Stimulated activated CD8-positive, alpha-beta memory T cell treated with anti-CD3 and anti-CD28 coated beads, Interleukin-12 subunit alpha, Interleukin-12 subunit beta, amount 100 ng/mL, for 24 hours (primary cell): Measurements from ENCODE around the gene SAMD13.

ENCODE experiments used
- DNase-seq: peaks from one replicate; pipeline ENCODE4 v3.0.0-alpha.2; 2020; ENCODE audit errors: extremely low read depth

The SAMD13 gene

GRCh38 chr1:84370831-84371394 is 69.4 kb downstream of the SAMD13 start:
- DNase-seq, result no peak

- DNase-seq, result no peak
Observed at GRCh38 chr1:84373436-84374141, 72.1 kb downstream of the SAMD13 start.

- no peak for DNase-seq
Observed at GRCh38 chr1:84374991-84375696, 73.6 kb downstream of the SAMD13 start.

GRCh38 chr1:84376000-84376910 is 74.7 kb downstream of the SAMD13 start:
- no peak for DNase-seq

- DNase-seq, result no peak
Observed at GRCh38 chr1:84377480-84378095, 76.1 kb downstream of the SAMD13 start.

GRCh38 chr1:84379138-84379916 is 77.8 kb downstream of the SAMD13 start:
- DNase-seq, result no peak

GRCh38 chr1:84379917-84380180 is 78.3 kb downstream of the SAMD13 start:
- DNase-seq, result no peak

- DNase-seq, result no peak
Observed at GRCh38 chr1:84382127-84382526, 80.6 kb downstream of the SAMD13 start.

- DNase-seq, result no peak
Observed at GRCh38 chr1:84385347-84385746, 83.8 kb downstream of the SAMD13 start.

GRCh38 chr1:84386716-84387479 is 85.4 kb downstream of the SAMD13 start:
- DNase-seq, result no peak

- DNase-seq, result no peak
Observed at GRCh38 chr1:84387480-84388163, 86.1 kb downstream of the SAMD13 start.

- DNase-seq, result no peak
Observed at GRCh38 chr1:84390226-84390625, 88.7 kb downstream of the SAMD13 start.

- DNase-seq, result no peak
Observed at GRCh38 chr1:84398175-84399155, 97.0 kb downstream of the SAMD13 start, which contains the start of gene DNASE2B. Gene DNASE2B (plus strand): TSS chr1:84398484. CDS start chr1:84398565, 81 bp downstream.
